Activated gamma-delta T cell (primary cell): Measurements from ENCODE around the gene UBN2.
A peak's percentile ranks its signal among the peaks of the same experiment; 100 is the strongest.
"Not testable (repeated sequence)": the region's sequence is repeated elsewhere in the genome, so short reads cannot be mapped to it uniquely, and the experiment has no call there.

Source experiments
- DNase-seq: peaks from one replicate; lab custom pipeline; 2025; lab: John Stamatoyannopoulos, UW
- total RNA-seq, 2 donors: gene quantifications; one replicate each; lab custom pipeline; 2026; lab: John Stamatoyannopoulos, UW

Gene UBN2
- total RNA-seq = 59.3 to 64.8 reads per million in 2 donors

DNA sequence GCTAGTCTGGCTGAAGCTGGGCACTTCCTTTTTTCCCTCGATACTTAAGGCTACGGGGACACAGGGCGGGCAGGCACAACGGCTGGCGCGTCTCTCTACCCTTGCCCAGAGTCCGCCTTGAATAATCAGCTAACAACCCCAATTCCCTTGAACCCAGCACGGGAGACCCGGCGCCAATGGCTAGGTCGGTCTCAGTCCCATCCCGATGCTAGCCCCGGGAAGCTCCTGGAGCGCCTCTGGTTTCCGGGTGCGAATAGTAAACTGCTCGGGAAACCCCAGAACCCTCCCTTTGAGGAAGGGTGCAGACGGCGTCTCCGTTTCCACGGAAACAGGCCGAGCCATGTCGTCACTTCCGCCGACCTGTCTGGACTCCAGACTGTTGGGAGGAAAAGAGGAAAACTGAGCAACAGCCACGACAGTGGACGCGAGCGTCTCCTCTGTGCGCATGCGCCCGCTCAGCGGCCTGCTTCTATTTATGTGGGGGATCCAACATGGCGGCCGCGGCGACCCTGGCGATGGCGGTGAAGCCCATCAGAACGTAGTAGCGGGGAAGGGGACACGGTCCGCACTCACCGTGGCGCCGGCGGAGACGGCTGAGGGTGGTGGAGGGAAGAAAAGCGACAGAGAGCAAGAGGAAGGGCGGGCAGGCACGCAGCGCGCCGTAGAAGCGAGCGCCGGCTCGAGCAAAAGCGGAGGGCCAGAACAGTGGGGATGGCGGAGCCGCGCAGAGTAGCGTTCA is at the start of gene UBN2:
Gene UBN2, plus strand, starts transcription at position 464 of the 739 bp plus-strand sequence. Its CDS starts 248 bp downstream, at position 712.
- peak; percentile 85 for DNase-seq

GRCh38 chr7:139181404-139181803 is 49.6 kb upstream of the UBN2 start:
- no peak for DNase-seq

- DNase-seq = no peak
Observed at GRCh38 chr7:139182363-139182762, 48.7 kb upstream of the UBN2 start.

DNA sequence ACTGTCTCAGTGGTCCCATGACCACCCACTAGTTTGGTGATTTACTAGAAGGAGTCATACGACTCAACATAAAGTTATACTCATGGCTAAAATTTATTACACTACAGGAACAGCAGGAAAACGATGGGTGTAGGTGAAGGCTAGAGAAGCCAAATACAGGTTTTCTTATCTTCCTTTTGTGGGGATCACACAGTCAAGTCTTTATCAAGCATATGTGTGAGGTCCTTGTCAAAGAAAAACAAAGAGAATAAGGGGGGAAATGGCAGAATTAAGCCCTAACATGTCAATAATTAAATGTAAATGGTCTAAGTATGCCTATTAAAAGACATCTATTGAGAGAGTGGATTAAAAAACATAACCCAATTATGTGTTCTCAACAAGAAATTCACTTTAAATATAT is 47.8 kb upstream of the UBN2 start:
- no peak for DNase-seq

DNA sequence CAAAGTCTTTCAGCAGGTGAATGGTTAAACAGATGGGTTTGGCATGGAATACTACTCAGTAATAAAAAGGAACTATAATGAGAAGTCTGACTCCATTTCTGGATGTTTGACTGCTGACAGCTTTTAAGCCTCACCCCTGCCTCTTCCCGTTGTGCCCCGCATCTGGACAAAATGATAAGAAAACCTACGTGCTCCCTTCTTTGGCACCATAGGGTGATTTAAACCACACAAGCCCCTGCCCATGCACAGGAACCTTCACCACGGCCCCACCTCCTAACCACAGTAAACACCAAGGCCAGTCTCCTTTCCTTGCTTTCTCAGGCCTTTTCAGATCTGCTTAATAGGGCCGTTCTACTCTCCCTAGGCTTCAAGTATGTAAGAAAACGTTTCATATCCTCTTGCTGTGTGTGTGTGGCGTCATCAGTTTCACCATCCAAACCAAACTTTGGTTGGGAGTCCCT is 47.1 kb upstream of the UBN2 start:
- no peak for DNase-seq

DNA sequence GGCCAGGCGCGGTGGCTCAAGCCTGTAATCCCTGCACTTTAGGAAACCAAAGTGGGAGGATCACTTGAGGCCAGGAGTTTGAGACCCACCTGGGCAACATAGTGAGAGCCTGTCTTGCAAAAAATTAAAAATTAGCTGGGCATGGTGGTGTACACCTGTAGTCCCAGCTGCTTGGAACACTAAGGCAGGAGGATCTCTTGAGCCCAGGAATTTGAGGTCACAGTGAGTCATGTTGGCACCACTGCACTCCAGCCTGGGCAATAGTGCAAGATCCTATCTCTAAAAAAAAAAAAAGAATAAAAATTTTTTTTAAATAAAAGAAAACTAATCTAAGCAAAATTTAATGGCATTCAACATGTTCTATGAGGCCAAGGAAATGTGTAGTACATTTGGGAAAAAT is 44.9 kb upstream of the UBN2 start:
- no peak for DNase-seq

GRCh38 chr7:139189357-139189756 is 41.7 kb upstream of the UBN2 start:
- no peak for DNase-seq

- DNase-seq = no peak
Observed at GRCh38 chr7:139192014-139192706, 38.9 kb upstream of the UBN2 start.

GRCh38 chr7:139200382-139200781 is 30.7 kb upstream of the UBN2 start:
- DNase-seq = no peak

DNA sequence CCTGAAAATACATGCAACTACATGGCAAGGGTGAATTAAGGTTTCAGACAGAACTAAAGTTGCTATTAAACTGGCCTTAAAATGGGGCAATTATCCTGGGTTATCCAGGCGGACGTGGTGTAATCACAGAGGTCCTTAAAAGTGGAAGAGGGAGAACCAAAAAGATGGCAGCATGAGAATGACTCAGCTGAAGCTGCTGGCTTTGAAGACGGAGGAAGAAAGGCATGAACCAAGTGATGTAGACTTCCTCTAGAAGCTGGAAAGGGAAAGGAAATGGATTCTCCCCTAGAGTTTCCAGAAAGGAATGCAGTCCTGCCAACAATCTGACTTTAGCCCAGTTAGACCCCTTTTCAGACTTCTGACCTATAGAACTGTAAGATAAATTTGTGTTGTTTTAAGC is 27.0 kb upstream of the UBN2 start:
- no peak for DNase-seq

- no peak for DNase-seq
Observed at GRCh38 chr7:139205843-139206242, 25.2 kb upstream of the UBN2 start.

DNA sequence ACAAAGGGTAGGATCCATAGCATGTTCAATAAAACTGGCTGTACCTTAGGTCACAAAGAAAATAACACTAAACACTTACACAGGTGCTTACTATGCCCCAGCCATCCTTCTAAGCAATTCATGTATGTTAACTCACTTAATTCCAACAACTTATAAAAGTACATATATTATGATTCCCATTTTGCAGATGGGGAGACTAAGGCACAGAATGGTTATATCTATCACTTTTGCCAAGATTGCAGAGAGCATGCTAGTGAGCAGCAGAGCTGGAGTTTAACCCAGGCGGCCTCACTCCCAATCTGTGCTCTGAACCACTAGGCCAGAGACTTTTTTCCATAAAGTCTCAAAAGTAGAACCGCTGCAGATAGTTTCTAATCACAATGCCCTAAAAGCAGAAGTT is 18.9 kb upstream of the UBN2 start:
- DNase-seq = no peak

DNA sequence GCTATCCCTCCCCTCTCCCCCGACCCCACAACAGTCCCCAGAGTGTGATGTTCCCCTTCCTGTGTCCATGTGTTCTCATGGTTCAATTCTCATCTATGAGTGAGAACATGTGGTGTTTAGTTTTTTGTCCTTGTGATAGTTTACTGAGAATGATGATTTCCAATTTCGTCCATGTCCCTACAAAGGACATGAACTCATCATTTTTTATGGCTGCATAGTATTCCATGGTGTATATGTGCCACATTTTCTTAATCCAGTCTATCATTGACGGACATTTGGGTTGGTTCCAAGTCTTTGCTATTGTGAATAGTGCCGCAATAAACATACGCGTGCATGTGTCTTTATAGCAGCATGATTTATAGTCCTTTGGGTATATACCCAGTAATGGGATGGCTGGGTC is 17.5 kb upstream of the UBN2 start:
- not testable (repeated sequence) for DNase-seq

DNA sequence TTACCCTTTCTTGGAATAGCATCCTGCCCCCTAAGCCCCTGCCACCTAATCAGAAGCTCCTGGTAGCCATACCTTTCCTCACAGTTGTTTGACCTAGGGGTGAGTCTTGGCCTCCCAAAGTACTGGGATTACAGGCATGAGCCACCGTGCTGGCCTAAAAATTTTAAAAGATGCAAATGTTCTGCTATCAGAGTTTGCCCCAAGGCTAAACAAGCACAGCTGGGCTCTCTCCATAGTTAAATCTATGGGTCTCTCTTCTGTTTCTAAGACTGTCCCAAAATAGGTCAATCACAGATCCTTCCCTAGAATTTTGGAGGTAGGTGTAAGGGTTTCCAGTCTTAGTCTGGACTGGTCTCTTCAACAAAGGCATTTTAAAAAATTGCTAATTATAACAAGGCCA is 12.9 kb upstream of the UBN2 start:
- DNase-seq = no peak

GRCh38 chr7:139224219-139224618 is 6.8 kb upstream of the UBN2 start:
- no peak for DNase-seq

GRCh38 chr7:139224836-139225235 is 6.2 kb upstream of the UBN2 start:
- not testable (repeated sequence) for DNase-seq

GRCh38 chr7:139225286-139226157 is 5.5 kb upstream of the UBN2 start:
- DNase-seq = peak; percentile 14

DNA sequence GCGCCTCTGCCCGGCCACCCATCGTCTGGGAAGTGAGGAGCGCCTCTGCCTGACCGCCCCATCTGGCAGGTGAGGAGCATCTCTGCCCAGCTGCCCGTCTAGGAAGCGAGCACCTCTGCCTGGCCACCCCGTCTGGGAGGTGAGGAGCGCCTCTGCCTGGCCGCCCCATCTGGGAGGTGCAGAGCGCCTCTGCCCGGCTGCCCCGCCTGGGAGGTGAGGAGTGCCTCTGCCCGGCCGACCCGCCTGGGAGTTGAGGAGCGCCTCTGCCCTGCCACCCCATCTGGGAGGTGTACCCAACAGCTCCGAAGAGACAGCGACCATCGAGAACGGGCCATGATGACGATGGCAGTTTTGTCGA is 4.9 kb upstream of the UBN2 start:
- not testable (repeated sequence) for DNase-seq

DNA sequence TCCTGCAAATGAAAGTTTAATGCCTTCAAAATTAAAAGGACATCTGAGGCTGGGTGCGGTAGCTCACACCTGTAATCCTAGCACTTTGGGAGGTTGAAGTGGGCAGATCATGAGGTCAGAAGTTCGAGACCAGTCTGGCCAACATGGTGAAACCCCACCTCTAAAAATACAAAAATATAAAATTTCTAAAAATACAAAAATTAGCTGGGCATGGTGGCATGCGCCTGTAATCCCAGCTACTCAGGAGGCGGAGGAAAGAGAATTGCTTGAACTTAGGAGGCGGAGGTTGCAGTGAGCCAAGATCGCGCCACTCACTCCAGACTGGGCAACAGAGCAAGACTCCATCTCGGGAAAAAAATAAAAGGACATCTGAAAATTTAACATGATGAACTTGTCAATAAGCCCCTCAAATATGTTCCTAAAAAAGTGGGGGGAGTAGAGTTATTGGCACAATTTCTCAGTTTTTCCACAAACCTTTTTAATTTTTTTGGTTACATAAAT is 4.0 kb upstream of the UBN2 start:
- DNase-seq = not testable (repeated sequence)

- DNase-seq = no peak
Observed at GRCh38 chr7:139230023-139230422, 1.0 kb upstream of the UBN2 start.

GRCh38 chr7:139230484-139230773 is 608 bp upstream of the UBN2 start:
- no peak for DNase-seq
